ENCODE data around the gene NOTO.
"Not testable (repeated sequence)": the region's sequence is repeated elsewhere in the genome, so short reads cannot be mapped to it uniquely, and the experiment has no call there.

The NOTO gene

GRCh38 chr2:73202156-73203054 is at the start of gene NOTO:
NOTO (plus strand) TSS chr2:73202574; CDS start chr2:73202667, 93 bp downstream.
- FAIRE-seq (no peak), DNase-seq (ENCODE audit: extremely low spot score, insufficient read length, low read depth) (no peak)

- no peak for DNase-seq (ENCODE audit: extremely low spot score, insufficient read length, low read depth)
Measured at GRCh38 chr2:73156539-73157124, 45.7 kb upstream of the NOTO start.

GRCh38 chr2:73162856-73163391 is 39.5 kb upstream of the NOTO start:
- no peak for FAIRE-seq
- DNase-seq (ENCODE audit: extremely low spot score, insufficient read length, low read depth), result no peak

More at GRCh38 chr2:73156539-73157124, 45.7 kb upstream of the NOTO start:
- FAIRE-seq, result no peak

- DNase-seq (ENCODE audit: extremely low spot score, insufficient read length, low read depth) (peak; percentile 51), FAIRE-seq (peak; percentile 77)
Measured at GRCh38 chr2:73163483-73164367, 38.6 kb upstream of the NOTO start.

- FAIRE-seq; DNase-seq (ENCODE audit: extremely low spot score, insufficient read length, low read depth): not testable (repeated sequence)
Measured at GRCh38 chr2:73165978-73166377, 36.4 kb upstream of the NOTO start.

- FAIRE-seq; DNase-seq (ENCODE audit: extremely low spot score, insufficient read length, low read depth): not testable (repeated sequence)
Measured at GRCh38 chr2:73166813-73167212, 35.6 kb upstream of the NOTO start.

GRCh38 chr2:73168348-73168747 is 34.0 kb upstream of the NOTO start:
- FAIRE-seq; DNase-seq (ENCODE audit: extremely low spot score, insufficient read length, low read depth): not testable (repeated sequence)

GRCh38 chr2:73170341-73170740 is 32.0 kb upstream of the NOTO start:
- FAIRE-seq; DNase-seq (ENCODE audit: extremely low spot score, insufficient read length, low read depth): not testable (repeated sequence)

GRCh38 chr2:73172963-73173362 is 29.4 kb upstream of the NOTO start:
- FAIRE-seq (no peak), DNase-seq (ENCODE audit: extremely low spot score, insufficient read length, low read depth) (no peak)

- DNase-seq (ENCODE audit: extremely low spot score, insufficient read length, low read depth) (no peak), FAIRE-seq (no peak)
Measured at GRCh38 chr2:73173781-73174180, 28.6 kb upstream of the NOTO start.

GRCh38 chr2:73174244-73174643 is 28.1 kb upstream of the NOTO start:
- FAIRE-seq (no peak), DNase-seq (ENCODE audit: extremely low spot score, insufficient read length, low read depth) (no peak)

- DNase-seq (ENCODE audit: extremely low spot score, insufficient read length, low read depth), result no peak
- FAIRE-seq, result no peak
Measured at GRCh38 chr2:73174941-73175662, 27.3 kb upstream of the NOTO start.

- FAIRE-seq, result no peak
- DNase-seq (ENCODE audit: extremely low spot score, insufficient read length, low read depth), result no peak
Measured at GRCh38 chr2:73175663-73176204, 26.6 kb upstream of the NOTO start.

GRCh38 chr2:73176205-73176880 is 26.0 kb upstream of the NOTO start:
- DNase-seq (ENCODE audit: extremely low spot score, insufficient read length, low read depth) (no peak), FAIRE-seq (no peak)

GRCh38 chr2:73176881-73177644 is 25.3 kb upstream of the NOTO start:
- DNase-seq (ENCODE audit: extremely low spot score, insufficient read length, low read depth), result peak; percentile 86
- FAIRE-seq, result peak; percentile 79

- FAIRE-seq (no peak), DNase-seq (ENCODE audit: extremely low spot score, insufficient read length, low read depth) (no peak)
Measured at GRCh38 chr2:73177645-73178255, 24.6 kb upstream of the NOTO start.

GRCh38 chr2:73185965-73186364 is 16.4 kb upstream of the NOTO start:
- FAIRE-seq (no peak), DNase-seq (ENCODE audit: extremely low spot score, insufficient read length, low read depth) (no peak)
